ENCODE data around the gene BEST1. TPM values are rescaled to one million over a fixed set of nuclear protein-coding genes. Genes with fewer than 3 reads are reported as not detected.

The BEST1 gene
- total RNA-seq, 1 donor from 2014 or later = not detected

DNA sequence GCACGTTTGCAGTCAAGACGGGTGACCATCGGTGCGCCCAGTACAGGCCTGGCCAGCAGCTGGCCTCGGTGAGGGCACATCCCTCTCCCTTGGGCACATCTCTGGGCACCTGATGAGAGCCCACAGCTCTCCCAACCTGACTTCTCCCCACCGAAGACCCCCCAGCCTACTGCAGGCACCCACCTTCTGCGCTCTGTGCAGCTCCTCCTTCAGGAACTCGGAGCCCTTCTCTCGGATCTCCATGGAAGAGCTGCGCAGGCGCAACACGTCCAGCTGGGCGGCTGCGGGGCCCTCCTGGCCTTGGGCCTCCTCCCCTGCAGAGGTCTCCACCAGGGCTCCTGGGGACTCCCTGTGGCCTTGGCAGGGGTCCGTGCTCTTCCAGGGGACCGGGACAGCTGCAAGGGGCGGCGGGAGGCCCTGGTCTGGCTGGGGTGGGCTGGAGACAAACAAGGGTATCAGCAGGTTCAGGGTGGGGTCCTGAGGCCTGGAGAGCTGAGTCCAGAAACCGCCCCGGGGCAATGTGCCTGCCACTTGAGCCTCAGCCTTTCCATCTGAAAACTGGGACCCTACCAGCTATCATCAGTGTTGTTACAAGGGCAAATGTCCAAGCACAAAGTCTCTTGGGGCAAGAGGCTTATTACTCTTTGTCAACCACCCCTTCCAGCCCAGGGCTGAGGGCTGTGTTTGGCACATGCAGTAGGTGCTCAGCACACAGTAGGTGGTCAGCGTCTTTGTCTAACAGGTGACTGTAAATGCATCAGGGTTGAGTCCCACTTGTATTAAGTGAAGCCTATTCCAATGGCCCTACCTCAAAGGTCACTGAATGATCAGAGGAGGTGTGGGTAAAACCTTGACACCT, 42.1 kb upstream of the BEST1 start:
- Mint-ChIP-seq H3K27ac (peak overlapping the region; percentile 57), H3K36me3 (no peaks in the 10 kb centered on the region), H3K9me3 (no peaks in the 10 kb centered on the region), H3K4me1 (peaks cover 15% of the 10 kb centered on the region), H3K4me3 (no peak overlapping the region), H3K27me3 (ENCODE audit: insufficient read depth, low read depth) (peaks cover 8% of the 10 kb centered on the region)
- Histone ChIP-seq H3K27ac (no peak overlapping the region), H3K79me2 (ENCODE audit: low read depth) (no peaks in the 10 kb centered on the region), H3F3A (ENCODE audit: low read depth) (peaks cover 3% of the 10 kb centered on the region), H3K4me2 (no peak overlapping the region), H3K4me3 (no peak overlapping the region), H3K36me3 (no peaks in the 10 kb centered on the region), H3K9ac (no peak overlapping the region), H3K27me3 (no peaks in the 10 kb centered on the region), H3K9me3 (ENCODE audit: low read depth) (no peaks in the 10 kb centered on the region), H4K20me1 (ENCODE audit: low read depth) (no peaks in the 10 kb centered on the region), H2AFZ (replicated peaks) (no peak overlapping the region), H3K4me1 (peaks cover 12% of the 10 kb centered on the region)
- no peak for DNase-seq (ENCODE audit: low spot score)
- TF ChIP-seq EZH2phosphoT487 (IDR thresholded peaks at IDR 0.05) = no peak
- TF ChIP-seq, protein P1, sequence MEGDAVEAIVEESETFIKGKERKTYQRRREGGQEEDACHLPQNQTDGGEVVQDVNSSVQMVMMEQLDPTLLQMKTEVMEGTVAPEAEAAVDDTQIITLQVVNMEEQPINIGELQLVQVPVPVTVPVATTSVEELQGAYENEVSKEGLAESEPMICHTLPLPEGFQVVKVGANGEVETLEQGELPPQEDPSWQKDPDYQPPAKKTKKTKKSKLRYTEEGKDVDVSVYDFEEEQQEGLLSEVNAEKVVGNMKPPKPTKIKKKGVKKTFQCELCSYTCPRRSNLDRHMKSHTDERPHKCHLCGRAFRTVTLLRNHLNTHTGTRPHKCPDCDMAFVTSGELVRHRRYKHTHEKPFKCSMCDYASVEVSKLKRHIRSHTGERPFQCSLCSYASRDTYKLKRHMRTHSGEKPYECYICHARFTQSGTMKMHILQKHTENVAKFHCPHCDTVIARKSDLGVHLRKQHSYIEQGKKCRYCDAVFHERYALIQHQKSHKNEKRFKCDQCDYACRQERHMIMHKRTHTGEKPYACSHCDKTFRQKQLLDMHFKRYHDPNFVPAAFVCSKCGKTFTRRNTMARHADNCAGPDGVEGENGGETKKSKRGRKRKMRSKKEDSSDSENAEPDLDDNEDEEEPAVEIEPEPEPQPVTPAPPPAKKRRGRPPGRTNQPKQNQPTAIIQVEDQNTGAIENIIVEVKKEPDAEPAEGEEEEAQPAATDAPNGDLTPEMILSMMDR (IDR thresholded peaks at IDR 0.05) = no peak
- no peak for TF ChIP-seq EZH2 (IDR thresholded peaks at IDR 0.05)

DNA sequence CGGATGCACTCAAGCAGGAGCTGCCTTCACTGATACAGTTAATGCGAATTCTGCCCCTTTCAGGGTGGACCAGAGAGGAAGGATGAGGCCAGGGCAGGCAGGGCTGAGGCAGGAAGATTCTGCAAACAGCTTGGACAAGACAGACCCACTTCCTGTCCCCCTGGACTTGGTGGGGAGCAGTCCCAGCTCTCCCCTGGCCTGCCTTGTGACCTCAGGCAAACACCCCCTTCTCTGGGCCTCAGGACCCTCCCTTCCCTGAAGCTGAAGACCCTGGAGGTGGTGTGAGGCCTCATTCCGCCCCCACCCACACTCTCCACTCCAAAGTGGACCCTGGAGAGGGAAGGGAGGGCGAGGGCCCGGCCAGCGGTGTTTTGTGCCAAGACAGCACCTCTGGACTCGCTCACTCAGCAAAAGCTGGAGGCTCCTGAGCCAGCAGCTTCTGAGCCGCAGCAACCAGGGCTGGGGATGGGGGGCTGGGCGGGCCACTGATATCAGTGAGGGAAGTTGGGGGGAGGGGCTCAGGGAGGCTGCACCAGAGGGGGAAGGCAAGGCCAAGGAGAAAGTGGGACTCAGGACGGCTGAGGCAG, 41.3 kb upstream of the BEST1 start:
- no peak overlapping the region for H3K27ac ChIP-seq
- H3K79me2 ChIP-seq (ENCODE audit: low read depth) = no peaks in the 10 kb centered on the region
- DNase-seq (ENCODE audit: low spot score) = peak; percentile 32
- no peaks in the 10 kb centered on the region for H3K36me3 Mint-ChIP-seq
- H3K9me3 ChIP-seq (ENCODE audit: low read depth) = no peaks in the 10 kb centered on the region
- no peak overlapping the region for H3K9ac ChIP-seq
- no peak overlapping the region for H2AFZ ChIP-seq (replicated peaks)
- no peak overlapping the region for H3K4me3 ChIP-seq
- no peak overlapping the region for H3K4me2 ChIP-seq
- H4K20me1 ChIP-seq (ENCODE audit: low read depth) = no peaks in the 10 kb centered on the region
- H3K4me3 Mint-ChIP-seq = no peak overlapping the region
- peaks cover 12% of the 10 kb centered on the region for H3K4me1 ChIP-seq
- H3K9me3 Mint-ChIP-seq = no peaks in the 10 kb centered on the region
- H3F3A ChIP-seq (ENCODE audit: low read depth) = peaks cover 3% of the 10 kb centered on the region
- no peaks in the 10 kb centered on the region for H3K27me3 ChIP-seq
- peaks cover 15% of the 10 kb centered on the region for H3K4me1 Mint-ChIP-seq
- TF ChIP-seq EZH2phosphoT487 (IDR thresholded peaks at IDR 0.05) (no peak), EZH2 (IDR thresholded peaks at IDR 0.05) (no peak)
- TF ChIP-seq, protein P1 (IDR thresholded peaks at IDR 0.05) = no peak
- H3K27ac Mint-ChIP-seq = no peak overlapping the region
- peaks cover 7% of the 10 kb centered on the region for H3K27me3 Mint-ChIP-seq (ENCODE audit: insufficient read depth, low read depth)
- H3K36me3 ChIP-seq = no peaks in the 10 kb centered on the region

DNA sequence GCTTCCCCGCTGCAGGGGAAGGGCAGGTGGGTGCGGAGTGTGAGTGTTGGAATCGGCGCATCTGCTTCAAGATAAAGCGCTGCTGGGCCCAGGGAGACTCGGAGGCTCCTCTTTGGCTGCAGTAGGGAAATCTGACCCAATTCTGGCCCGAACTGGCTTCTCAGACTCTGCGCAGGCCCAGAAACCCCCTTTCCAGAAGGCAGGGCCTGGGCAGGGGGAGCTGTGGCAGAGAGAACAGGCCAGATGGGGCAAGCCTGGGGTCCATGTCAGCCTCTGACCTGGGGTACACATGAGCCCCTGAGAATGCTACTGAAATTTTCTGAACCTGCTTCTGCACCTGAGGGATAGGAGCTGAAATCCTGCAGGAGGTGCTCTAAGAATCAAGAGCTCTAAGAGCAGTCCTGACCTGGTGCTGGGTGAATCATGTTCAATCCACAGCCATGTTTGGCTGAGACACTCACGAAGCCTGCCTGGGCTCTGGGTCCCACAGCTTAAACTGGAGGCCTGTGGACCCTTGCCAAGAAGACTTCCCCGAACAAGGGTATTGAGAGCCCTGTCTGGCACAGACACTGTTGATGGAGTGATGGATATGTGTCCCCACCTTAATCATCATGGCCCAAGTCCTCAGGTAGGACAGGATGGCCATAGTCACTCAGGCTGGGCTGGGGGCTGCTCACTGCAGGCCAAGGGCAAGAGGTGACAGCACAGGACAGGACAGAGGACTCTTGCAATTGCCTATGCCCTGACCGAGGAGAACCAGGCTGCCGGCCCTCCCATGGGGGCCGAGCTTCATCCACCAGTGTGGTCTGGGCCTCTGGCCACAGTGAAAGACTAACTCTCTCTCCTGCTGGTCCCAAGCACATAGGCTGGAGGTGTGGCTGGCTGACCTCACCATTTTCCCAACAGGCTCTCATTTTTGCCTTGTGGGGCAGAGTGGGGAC, 39.7 kb upstream of the BEST1 start:
- no peak for DNase-seq (ENCODE audit: low spot score)
- TF ChIP-seq, protein P1 (IDR thresholded peaks at IDR 0.05) = no peak
- TF ChIP-seq EZH2phosphoT487 (IDR thresholded peaks at IDR 0.05) (no peak), EZH2 (IDR thresholded peaks at IDR 0.05) (no peak)
- no peak overlapping the region for H3K4me2 ChIP-seq

More for the DNA sequence above, 39.7 kb upstream of the BEST1 start:
- Mint-ChIP-seq H3K36me3 (no peaks in the 10 kb centered on the region), H3K4me3 (no peak overlapping the region), H3K4me1 (peaks cover 9% of the 10 kb centered on the region), H3K27ac (peak overlapping the region; percentile 57), H3K27me3 (ENCODE audit: insufficient read depth, low read depth) (peaks cover 3% of the 10 kb centered on the region), H3K9me3 (no peaks in the 10 kb centered on the region)
- Histone ChIP-seq H3K27ac (no peak overlapping the region), H3K4me3 (no peak overlapping the region), H3F3A (ENCODE audit: low read depth) (peaks cover 3% of the 10 kb centered on the region), H3K9me3 (ENCODE audit: low read depth) (no peaks in the 10 kb centered on the region), H3K4me1 (no peaks in the 10 kb centered on the region), H3K36me3 (no peaks in the 10 kb centered on the region), H3K79me2 (ENCODE audit: low read depth) (no peaks in the 10 kb centered on the region), H3K27me3 (no peaks in the 10 kb centered on the region), H2AFZ (replicated peaks) (no peak overlapping the region), H4K20me1 (ENCODE audit: low read depth) (no peaks in the 10 kb centered on the region), H3K9ac (no peak overlapping the region)

Measured in neural progenitor cell (in vitro differentiated cells).